Duodenal mucosa (tissue), 2 donors: ENCODE measurements around the gene OVOL1.
A peak's percentile ranks its signal among the peaks of the same experiment; 100 is the strongest.
"Not testable (repeated sequence)": the region's sequence is repeated elsewhere in the genome, so short reads cannot be mapped to it uniquely, and the experiment has no call there.

Experiments
- H3K27ac ChIP-seq: one replicate; pipeline ENCODE4 v1.7.0; 2013; ENCODE audit warnings: low read depth, low read length
- H3K27me3 ChIP-seq, 2 donors: one replicate each; pipeline ENCODE4 v1.7.0; 2013; ENCODE audit warnings: low read length in 2 of 2, control low read depth in 1 of 2; ENCODE audit not compliant: insufficient read depth in 2 of 2, control insufficient read depth in 1 of 2
- H3K36me3 ChIP-seq, 2 donors: one replicate each; pipeline ENCODE4 v1.7.0; 2013; ENCODE audit warnings: low read length in 2 of 2, control low read depth in 1 of 2; ENCODE audit not compliant: insufficient read depth in 2 of 2, control insufficient read depth in 1 of 2
- H3K4me1 ChIP-seq, 2 donors: one replicate each; pipeline ENCODE4 v1.7.0; 2013; ENCODE audit warnings: low read length in 2 of 2, control low read depth in 1 of 2; ENCODE audit not compliant: insufficient read depth in 2 of 2, control insufficient read depth in 1 of 2
- H3K4me3 ChIP-seq, 2 donors: one replicate each; pipeline ENCODE4 v1.7.0; 2013; ENCODE audit warnings: low read length in 2 of 2, low read depth in 1 of 2
- H3K9ac ChIP-seq, 2 donors: one replicate each; pipeline ENCODE4 v1.7.0; 2013; ENCODE audit warnings: low read length in 2 of 2, low read depth in 1 of 2
- H3K9me3 ChIP-seq, 2 donors: one replicate each; pipeline ENCODE4 v1.7.0; 2013; ENCODE audit warnings: low read length in 2 of 2, control low read depth in 1 of 2; ENCODE audit not compliant: control insufficient read depth in 1 of 2

OVOL1 gene

GRCh38 chr11:65832231-65832630, 45.4 kb downstream of the OVOL1 start:
- H3K4me1 ChIP-seq, result peaks cover 21 to 24% of the 10 kb centered on the region in 2 donors
- H3K4me3 ChIP-seq, H3K27me3 ChIP-seq, H3K27ac ChIP-seq, H3K9ac ChIP-seq, H3K9me3 ChIP-seq, H3K36me3 ChIP-seq: not testable (repeated sequence)

DNA sequence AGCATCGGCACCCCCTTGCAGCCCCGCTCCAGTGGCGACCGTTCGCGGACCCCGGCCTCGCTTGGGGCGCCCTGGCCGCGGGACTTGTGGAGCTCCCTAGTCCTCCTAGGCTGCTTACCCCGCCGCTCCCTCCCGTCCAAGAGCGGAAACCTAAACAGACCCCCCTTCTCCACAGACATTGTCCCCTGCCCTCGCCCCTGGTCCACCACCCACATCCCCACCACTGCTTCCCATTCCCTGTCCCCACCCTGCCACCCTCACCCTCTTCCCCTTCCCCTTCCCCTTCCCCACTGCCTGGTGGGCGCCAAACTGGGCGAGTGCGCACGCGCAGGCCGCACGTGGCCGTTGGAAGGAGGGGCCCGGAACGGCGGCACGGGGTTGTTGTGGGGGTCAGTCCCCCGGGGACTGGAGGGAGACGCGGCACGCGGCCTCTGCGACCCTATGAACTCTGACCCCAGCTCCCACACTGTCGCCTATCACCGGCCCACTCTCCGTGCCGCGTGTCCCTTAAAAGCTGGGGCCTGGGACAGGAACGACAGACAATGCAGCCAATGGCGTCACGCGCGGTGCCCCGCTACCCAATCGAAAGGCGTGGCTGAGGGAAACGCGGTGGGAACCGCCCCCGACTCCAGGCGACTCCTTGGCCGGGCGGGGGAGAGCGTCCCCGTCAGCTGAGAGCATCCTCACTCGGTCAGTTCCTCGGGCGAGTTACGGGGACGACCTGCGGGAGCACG, 46.6 kb downstream of the OVOL1 start, which contains the start of gene SNX32:
Gene SNX32, plus strand, starts transcription at position 667 of the 734 bp plus-strand sequence. CDS start 103 bp downstream, outside the sequence.
- H3K36me3 ChIP-seq, result no peaks in the 10 kb centered on the region
- H3K9me3 ChIP-seq, result no peaks in the 10 kb centered on the region
- H3K9ac ChIP-seq, result peak within 1 kb of the TSS; percentile 62 to 69
- H3K4me3 ChIP-seq, result peak within 1 kb of the TSS; percentile 79 to 88
- H3K27ac ChIP-seq, result no peak within 1 kb of the TSS
- H3K27me3 ChIP-seq, result no peaks in the 10 kb centered on the region
- peaks cover 11 to 21% of the 10 kb centered on the region in 2 donors for H3K4me1 ChIP-seq

- Histone ChIP-seq H3K4me3 (peak overlapping the region; percentile 79 to 88), H3K27ac (no peak overlapping the region), H3K4me1 (peaks cover 10 to 19% of the 10 kb centered on the region in 2 donors), H3K36me3 (no peaks in the 10 kb centered on the region), H3K9ac (peak overlapping the region; percentile 22 to 69), H3K9me3 (no peaks in the 10 kb centered on the region), H3K27me3 (no peaks in the 10 kb centered on the region)
These were observed 47.3 kb downstream of the OVOL1 start for GRCh38 chr11:65834202-65834601.

GRCh38 chr11:65842144-65842543, 55.3 kb downstream of the OVOL1 start:
- Histone ChIP-seq H3K9ac (no peak overlapping the region), H3K27me3 (no peaks in the 10 kb centered on the region), H3K4me1 (peaks cover 7 to 8% of the 10 kb centered on the region in 2 donors), H3K36me3 (no peaks in the 10 kb centered on the region), H3K27ac (no peak overlapping the region), H3K4me3 (no peak overlapping the region), H3K9me3 (no peaks in the 10 kb centered on the region)

GRCh38 chr11:65843811-65844210, 56.9 kb downstream of the OVOL1 start:
- Histone ChIP-seq H3K9me3 (no peaks in the 10 kb centered on the region), H3K9ac (no peak overlapping the region), H3K4me3 (peak overlapping the region in 1 of 2 donors; percentile 34), H3K36me3 (no peaks in the 10 kb centered on the region), H3K4me1 (peaks cover 7 to 8% of the 10 kb centered on the region in 2 donors), H3K27ac (no peak overlapping the region), H3K27me3 (no peaks in the 10 kb centered on the region)

GRCh38 chr11:65844231-65844872, 57.5 kb downstream of the OVOL1 start:
- Histone ChIP-seq H3K27me3 (no peaks in the 10 kb centered on the region), H3K36me3 (no peaks in the 10 kb centered on the region), H3K27ac (no peak overlapping the region), H3K4me1 (peaks cover 8 to 11% of the 10 kb centered on the region in 2 donors), H3K4me3 (peak overlapping the region in 1 of 2 donors; percentile 34), H3K9me3 (no peaks in the 10 kb centered on the region), H3K9ac (no peak overlapping the region)
